Activated naive CD8-positive, alpha-beta T cell treated with anti-CD3 and anti-CD28 coated beads for 36 hours (primary cell): ENCODE results near the gene ORAI3. TPM values are rescaled to one million over a fixed set of nuclear protein-coding genes. Genes with fewer than 3 reads are reported as not detected.
"Not testable (repeated sequence)": the region's sequence is repeated elsewhere in the genome, so short reads cannot be mapped to it uniquely, and the experiment has no call there.

Experiments used
- DNase-seq: peaks from one replicate; pipeline ENCODE4 v3.0.0; 2021
- H3K27ac Mint-ChIP-seq: one replicate; pipeline ENCODE4 v1.8.0; 2022; ENCODE audit warnings: mild to moderate bottlenecking, moderate library complexity, mixed read lengths
- H3K27me3 Mint-ChIP-seq: one replicate; pipeline ENCODE4 v1.8.0; 2022; ENCODE audit warnings: mild to moderate bottlenecking, mixed read lengths
- H3K36me3 Mint-ChIP-seq: one replicate; pipeline ENCODE4 v1.8.0; 2021; ENCODE audit warnings: mild to moderate bottlenecking, mixed read lengths
- H3K4me1 Mint-ChIP-seq: one replicate; pipeline ENCODE4 v1.8.0; 2021; ENCODE audit warnings: mixed read lengths
- H3K4me3 Mint-ChIP-seq: one replicate; pipeline ENCODE4 v1.8.0; 2022; ENCODE audit warnings: mild to moderate bottlenecking, moderate library complexity, mixed read lengths
- H3K9me3 Mint-ChIP-seq: one replicate; pipeline ENCODE4 v1.8.0; 2022; ENCODE audit warnings: mixed read lengths
- total RNA-seq, 2 experiments: library from RNA; stranded (reverse); gene quantifications; one replicate each; pipeline ENCODE4 v1.2.3, GENCODE V29; 2021

The ORAI3 gene
- total RNA-seq, 2 experiments from 2014 or later, result 5.4 to 5.7 TPM

GRCh38 chr16:30929167-30929566 is 19.7 kb upstream of the ORAI3 start:
- Mint-ChIP-seq H3K27ac (no peak overlapping the region), H3K36me3 (peaks cover 4% of the 10 kb centered on the region), H3K27me3 (no peaks in the 10 kb centered on the region), H3K9me3 (no peaks in the 10 kb centered on the region), H3K4me3 (no peak overlapping the region), H3K4me1 (peaks cover 8% of the 10 kb centered on the region)
- DNase-seq, result no peak

- H3K9me3 Mint-ChIP-seq, result no peaks in the 10 kb centered on the region
- H3K27ac Mint-ChIP-seq, result no peak overlapping the region
- peaks cover 4% of the 10 kb centered on the region for H3K36me3 Mint-ChIP-seq
- DNase-seq, result no peak
- peaks cover 11% of the 10 kb centered on the region for H3K4me1 Mint-ChIP-seq
- H3K27me3 Mint-ChIP-seq, result no peaks in the 10 kb centered on the region
- H3K4me3 Mint-ChIP-seq, result no peak overlapping the region
Measured at GRCh38 chr16:30930160-30930571, 18.7 kb upstream of the ORAI3 start.

GRCh38 chr16:30931068-30931650 is 17.7 kb upstream of the ORAI3 start:
- no peak for DNase-seq
- H3K36me3 Mint-ChIP-seq, result peaks cover 2% of the 10 kb centered on the region
- H3K9me3 Mint-ChIP-seq, result no peaks in the 10 kb centered on the region
- H3K4me3 Mint-ChIP-seq, result no peak overlapping the region
- no peaks in the 10 kb centered on the region for H3K27me3 Mint-ChIP-seq
- no peak overlapping the region for H3K27ac Mint-ChIP-seq
- H3K4me1 Mint-ChIP-seq, result peaks cover 11% of the 10 kb centered on the region

- Mint-ChIP-seq H3K4me1 (peaks cover 9% of the 10 kb centered on the region), H3K36me3 (peaks cover 2% of the 10 kb centered on the region), H3K4me3 (no peak overlapping the region), H3K27ac (peak overlapping the region; percentile 32), H3K9me3 (no peaks in the 10 kb centered on the region), H3K27me3 (no peaks in the 10 kb centered on the region)
- DNase-seq, result peak; percentile 38
Measured at GRCh38 chr16:30934827-30935557, 13.9 kb upstream of the ORAI3 start.

- Mint-ChIP-seq H3K9me3 (no peaks in the 10 kb centered on the region), H3K4me1 (peaks cover 21% of the 10 kb centered on the region), H3K27ac (no peak overlapping the region), H3K27me3 (no peaks in the 10 kb centered on the region), H3K4me3 (no peak overlapping the region), H3K36me3 (peaks cover 2% of the 10 kb centered on the region)
- no peak for DNase-seq
Measured at GRCh38 chr16:30937692-30938091, 11.2 kb upstream of the ORAI3 start.

GRCh38 chr16:30939571-30939970 is 9.3 kb upstream of the ORAI3 start:
- H3K36me3 Mint-ChIP-seq, result peaks cover 10% of the 10 kb centered on the region

GRCh38 chr16:30941600-30942425 is 7.1 kb upstream of the ORAI3 start:
- no peaks in the 10 kb centered on the region for H3K9me3 Mint-ChIP-seq
- H3K27ac Mint-ChIP-seq, result peak overlapping the region; percentile 40
- DNase-seq, result peak; percentile 71
- H3K36me3 Mint-ChIP-seq, result peaks cover 11% of the 10 kb centered on the region
- no peaks in the 10 kb centered on the region for H3K27me3 Mint-ChIP-seq
- H3K4me1 Mint-ChIP-seq, result peaks cover 13% of the 10 kb centered on the region
- peak overlapping the region; percentile 30 for H3K4me3 Mint-ChIP-seq

More at GRCh38 chr16:30939571-30939970, 9.3 kb upstream of the ORAI3 start:
- peaks cover 21% of the 10 kb centered on the region for H3K4me1 Mint-ChIP-seq
- not testable (repeated sequence) for H3K27ac Mint-ChIP-seq, H3K4me3 Mint-ChIP-seq, H3K9me3 Mint-ChIP-seq, H3K27me3 Mint-ChIP-seq, DNase-seq

- Mint-ChIP-seq H3K4me3 (no peak overlapping the region), H3K36me3 (peaks cover 12% of the 10 kb centered on the region), H3K27ac (peak overlapping the region; percentile 40), H3K4me1 (peaks cover 13% of the 10 kb centered on the region), H3K27me3 (no peaks in the 10 kb centered on the region), H3K9me3 (no peaks in the 10 kb centered on the region)
- no peak for DNase-seq
Measured at GRCh38 chr16:30942426-30942806, 6.5 kb upstream of the ORAI3 start.

- Mint-ChIP-seq H3K9me3 (no peaks in the 10 kb centered on the region), H3K4me1 (peaks cover 13% of the 10 kb centered on the region), H3K4me3 (no peak overlapping the region), H3K27ac (no peak overlapping the region), H3K36me3 (peaks cover 12% of the 10 kb centered on the region), H3K27me3 (no peaks in the 10 kb centered on the region)
- no peak for DNase-seq
Measured at GRCh38 chr16:30944352-30944751, 4.5 kb upstream of the ORAI3 start.

GRCh38 chr16:30946671-30947540 is 2.0 kb upstream of the ORAI3 start:
- Mint-ChIP-seq H3K27ac (no peak overlapping the region), H3K4me1 (peaks cover 18% of the 10 kb centered on the region), H3K9me3 (no peaks in the 10 kb centered on the region), H3K27me3 (no peaks in the 10 kb centered on the region), H3K36me3 (peaks cover 14% of the 10 kb centered on the region), H3K4me3 (no peak overlapping the region)
- DNase-seq, result no peak

GRCh38 chr16:30947541-30947858 is 1.4 kb upstream of the ORAI3 start:
- Mint-ChIP-seq H3K27ac (no peak overlapping the region), H3K27me3 (no peaks in the 10 kb centered on the region), H3K4me1 (peaks cover 14% of the 10 kb centered on the region), H3K9me3 (no peaks in the 10 kb centered on the region), H3K4me3 (no peak overlapping the region), H3K36me3 (peaks cover 14% of the 10 kb centered on the region)
- DNase-seq, result no peak

- H3K4me3 Mint-ChIP-seq, result peak overlapping the region; percentile 89
Measured at GRCh38 chr16:30947859-30948666, 805 bp upstream of the ORAI3 start.

GRCh38 chr16:30949650-30950515 is 1.0 kb downstream of the ORAI3 start:
- DNase-seq, result peak; percentile 53
- Mint-ChIP-seq H3K36me3 (peaks cover 3% of the 10 kb centered on the region), H3K9me3 (no peaks in the 10 kb centered on the region), H3K27ac (peak overlapping the region; percentile 70), H3K4me1 (peaks cover 13% of the 10 kb centered on the region), H3K4me3 (peak overlapping the region; percentile 89), H3K27me3 (no peaks in the 10 kb centered on the region)

More at GRCh38 chr16:30947859-30948666, 805 bp upstream of the ORAI3 start:
- no peaks in the 10 kb centered on the region for H3K27me3 Mint-ChIP-seq
- no peak for DNase-seq
- H3K36me3 Mint-ChIP-seq, result peaks cover 14% of the 10 kb centered on the region
- H3K4me1 Mint-ChIP-seq, result peaks cover 11% of the 10 kb centered on the region
- no peaks in the 10 kb centered on the region for H3K9me3 Mint-ChIP-seq
- no peak overlapping the region for H3K27ac Mint-ChIP-seq
